NCI-H526 treated with DMSO at 0.1 percent for 48 hours (cell line): ENCODE results near the gene ACACA.
"Not testable (repeated sequence)": the region's sequence is repeated elsewhere in the genome, so short reads cannot be mapped to it uniquely, and the experiment has no call there.

Experiments used
- DNase-seq: peaks from one replicate; lab custom pipeline; 2025; lab: John Stamatoyannopoulos, UW

ACACA gene

GRCh38 chr17:37098910-37099664 is 307.5 kb downstream of the ACACA start:
- no peak for DNase-seq

GRCh38 chr17:37098152-37098551 is 308.5 kb downstream of the ACACA start:
- no peak for DNase-seq

- no peak for DNase-seq
Measured at GRCh38 chr17:37097154-37097553, 309.5 kb downstream of the ACACA start.

- DNase-seq, result no peak
Measured at GRCh38 chr17:37096071-37096470, 310.6 kb downstream of the ACACA start.

- no peak for DNase-seq
Measured at GRCh38 chr17:37094391-37094790, 312.2 kb downstream of the ACACA start.

- DNase-seq, result no peak
Measured at GRCh38 chr17:37092701-37093100, 313.9 kb downstream of the ACACA start.

- DNase-seq, result no peak
Measured at GRCh38 chr17:37092071-37092470, 314.6 kb downstream of the ACACA start.

- no peak for DNase-seq
Measured at GRCh38 chr17:37090941-37091340, 315.7 kb downstream of the ACACA start.

- no peak for DNase-seq
Measured at GRCh38 chr17:37089956-37090355, 316.7 kb downstream of the ACACA start.

GRCh38 chr17:37088913-37089312 is 317.7 kb downstream of the ACACA start:
- no peak for DNase-seq

- DNase-seq, result peak; percentile 8
Measured at GRCh38 chr17:37088459-37088858, 318.2 kb downstream of the ACACA start.

- DNase-seq, result no peak
Measured at GRCh38 chr17:37087683-37088082, 319.0 kb downstream of the ACACA start.

- DNase-seq, result no peak
Measured at GRCh38 chr17:37086948-37087347, 319.7 kb downstream of the ACACA start.

- DNase-seq, result no peak
Measured at GRCh38 chr17:37086334-37086733, 320.3 kb downstream of the ACACA start.

- DNase-seq, result no peak
Measured at GRCh38 chr17:37084372-37084771, 322.3 kb downstream of the ACACA start.

GRCh38 chr17:37083456-37083855 is 323.2 kb downstream of the ACACA start:
- DNase-seq, result no peak

- no peak for DNase-seq
Measured at GRCh38 chr17:37082985-37083384, 323.7 kb downstream of the ACACA start.

GRCh38 chr17:37082311-37082860 is 324.2 kb downstream of the ACACA start:
- no peak for DNase-seq

GRCh38 chr17:37081287-37081686 is 325.3 kb downstream of the ACACA start:
- no peak for DNase-seq

- DNase-seq, result no peak
Measured at GRCh38 chr17:37079735-37080134, 326.9 kb downstream of the ACACA start.

GRCh38 chr17:37079065-37079708 is 327.4 kb downstream of the ACACA start:
- no peak for DNase-seq

- not testable (repeated sequence) for DNase-seq
Measured at GRCh38 chr17:37073464-37073863, 333.2 kb downstream of the ACACA start.

- DNase-seq, result no peak
Measured at GRCh38 chr17:37069087-37069486, 337.5 kb downstream of the ACACA start.
